Stimulated activated CD8-positive, alpha-beta memory T cell treated with anti-CD3 and anti-CD28 coated beads, Interleukin-15, amount 100 ng/mL, for 48 hours (primary cell): ENCODE measurements around the gene ADPRH.
A peak's percentile ranks its signal among the peaks of the same experiment; 100 is the strongest.
"Not testable (repeated sequence)": the region's sequence is repeated elsewhere in the genome, so short reads cannot be mapped to it uniquely, and the experiment has no call there.

Source experiments
- DNase-seq, 2 donors: peaks; one replicate each; pipeline ENCODE4 v3.0.0-alpha.2; 2020; ENCODE audit warnings: low read depth in 2 of 2

The ADPRH gene

DNA sequence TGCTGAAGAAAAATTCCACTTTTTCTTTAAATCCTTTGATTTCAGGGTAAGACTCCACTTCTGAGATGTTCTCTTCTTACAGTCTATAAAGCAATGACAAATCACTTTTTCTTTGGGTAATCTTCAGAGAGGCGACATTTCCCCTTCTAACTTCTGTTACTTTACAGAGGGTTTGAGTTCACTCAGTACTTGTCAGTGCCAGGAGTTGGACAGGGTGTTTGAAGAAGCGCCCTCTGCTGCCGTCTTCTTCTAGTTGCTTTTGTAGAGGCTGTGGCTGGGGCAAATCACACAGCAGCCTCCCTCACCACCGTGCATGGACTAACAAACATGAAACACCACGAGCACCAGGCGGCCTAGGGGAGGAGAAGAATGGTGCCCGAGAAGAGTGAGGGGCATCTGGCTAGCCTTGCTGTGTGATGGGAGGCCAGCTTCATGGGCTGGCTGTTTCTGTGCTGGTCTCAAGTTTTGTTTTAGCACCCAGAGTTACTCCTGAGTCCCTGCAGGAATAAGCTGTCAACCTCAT lies 19.8 kb upstream of the ADPRH start, which contains the start of gene CD80:
Gene CD80 (minus strand): TSS at position 174 of the 523 bp plus-strand sequence. CDS start 1,886 bp downstream, outside the sequence.
- peak; percentile 55 to 56 for DNase-seq

DNA sequence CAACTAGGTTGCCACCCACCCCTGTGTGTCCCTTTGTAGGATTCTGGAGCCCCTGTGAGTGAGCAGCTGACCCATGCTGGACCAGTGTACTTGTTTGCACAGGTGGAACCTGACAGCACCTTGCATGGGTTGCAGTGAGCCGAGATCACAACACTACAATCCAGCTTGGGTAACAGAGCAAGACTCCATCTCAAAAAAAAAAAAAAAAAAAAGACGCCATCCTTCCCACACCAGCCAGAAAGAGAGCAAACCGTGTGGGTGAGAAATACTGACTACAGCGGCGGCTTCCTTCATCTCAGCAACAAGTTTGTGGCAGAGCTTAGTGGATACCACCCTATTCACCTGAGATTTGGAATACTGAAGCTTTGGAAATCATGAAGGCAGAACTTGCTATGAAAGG lies 19.1 kb upstream of the ADPRH start:
- no peak for DNase-seq

DNA sequence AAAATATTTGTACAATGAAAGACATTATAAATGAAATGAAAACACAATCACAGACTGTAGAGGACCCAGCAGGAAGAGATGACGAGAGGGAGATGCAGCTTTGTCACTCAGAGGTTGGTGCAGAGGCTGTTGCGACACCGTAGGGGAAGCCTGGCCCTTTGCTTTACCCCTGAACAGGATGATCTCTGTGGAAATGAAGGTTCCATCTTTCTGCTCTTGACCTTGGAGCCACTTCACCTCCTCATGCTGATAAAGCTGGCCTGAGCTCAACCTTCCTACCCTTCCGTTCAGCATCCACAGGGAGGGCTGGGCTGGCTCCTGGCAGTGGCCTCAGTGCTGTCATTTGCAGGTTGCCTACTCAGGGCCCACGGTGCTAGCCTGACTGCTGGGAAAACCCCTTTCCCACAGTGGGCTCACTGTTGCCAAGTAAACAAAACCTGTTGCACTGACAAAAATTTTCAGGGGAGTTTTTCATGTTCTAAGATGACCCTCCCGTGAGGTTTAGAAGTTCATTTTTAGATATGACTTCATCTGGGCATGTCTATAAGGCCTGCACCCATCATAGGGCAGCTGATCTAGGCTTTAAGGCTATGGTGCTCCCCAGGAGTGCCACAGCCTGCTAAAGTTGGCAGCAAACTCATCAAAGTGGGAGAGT lies 16.9 kb upstream of the ADPRH start:
- peak; percentile 50 to 64 for DNase-seq

DNA sequence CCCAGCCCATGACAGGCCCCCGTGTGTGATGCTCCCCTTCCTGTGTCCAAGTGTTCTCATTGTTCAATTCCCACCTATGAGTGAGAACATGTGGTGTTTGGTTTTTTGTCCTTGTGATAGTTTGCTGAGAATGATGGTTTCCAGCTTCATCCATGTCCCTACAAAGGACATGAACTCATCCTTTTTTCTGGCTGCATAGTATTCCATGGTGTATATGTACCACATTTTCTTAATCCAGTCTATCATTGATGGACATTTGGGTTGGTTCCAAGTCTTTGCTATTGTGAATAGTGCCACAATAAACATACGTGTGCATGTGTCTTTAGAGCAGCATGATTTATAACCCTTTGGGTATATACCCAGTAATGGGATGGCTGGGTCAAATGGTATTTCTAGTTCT lies 16.0 kb upstream of the ADPRH start:
- DNase-seq = not testable (repeated sequence)

DNA sequence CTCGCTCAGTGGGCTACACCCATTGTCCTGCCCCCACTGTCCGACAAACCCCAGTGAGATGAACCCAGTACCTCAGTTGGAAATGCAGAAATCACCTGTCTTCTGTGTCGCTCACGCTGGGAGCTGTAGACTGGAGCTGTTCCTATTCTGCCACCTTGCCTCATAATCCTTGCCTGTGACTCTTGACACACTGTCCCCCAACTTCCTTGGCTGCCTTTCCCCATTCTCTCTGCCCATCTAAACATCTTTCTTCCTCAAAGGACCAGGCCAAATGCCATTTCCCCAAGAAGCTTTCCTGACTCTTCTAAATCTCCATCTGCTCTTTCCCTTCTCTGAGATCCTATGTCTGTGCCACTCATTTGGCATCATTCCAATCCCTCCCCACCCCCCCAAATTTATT lies 10.1 kb upstream of the ADPRH start:
- no peak for DNase-seq

DNA sequence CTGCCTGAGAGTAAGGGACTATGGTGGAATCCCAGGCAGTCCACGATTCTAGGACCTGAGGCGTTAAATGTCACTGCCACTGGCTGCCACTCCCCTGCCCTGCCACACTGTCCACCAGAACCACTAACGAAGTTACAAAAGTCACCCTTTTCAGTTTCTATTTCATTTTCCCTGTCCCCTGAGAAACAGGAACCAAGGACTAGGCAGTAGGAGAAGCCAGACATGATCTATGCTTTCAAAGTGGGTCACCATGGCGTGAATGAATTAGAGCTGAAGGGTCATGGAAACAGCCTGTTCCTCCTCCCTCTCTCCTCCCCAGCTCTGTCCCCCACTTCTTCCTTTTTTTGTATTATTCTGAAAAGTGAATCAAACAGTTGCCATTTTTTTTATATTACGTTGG lies 9.1 kb upstream of the ADPRH start:
- no peak for DNase-seq

DNA sequence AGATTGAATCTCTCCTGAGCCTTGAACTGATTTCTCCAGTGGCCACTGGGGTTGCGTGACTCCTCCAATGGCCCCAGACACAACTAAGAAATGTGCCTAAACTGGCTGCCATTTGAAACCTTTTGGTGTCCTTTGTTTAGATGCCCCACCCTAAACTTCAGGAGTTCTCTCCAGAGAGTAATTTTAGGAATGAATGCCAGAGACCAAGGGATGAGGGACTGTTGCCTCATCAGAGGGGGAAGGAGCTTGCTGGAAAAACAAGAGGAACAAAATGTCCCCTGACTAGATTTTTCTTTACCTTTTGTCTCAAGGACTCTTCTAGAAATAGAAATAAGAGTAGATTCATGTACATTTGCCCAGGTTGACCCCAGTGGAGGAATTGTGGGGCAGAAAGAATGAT lies 8.1 kb upstream of the ADPRH start:
- no peak for DNase-seq

DNA sequence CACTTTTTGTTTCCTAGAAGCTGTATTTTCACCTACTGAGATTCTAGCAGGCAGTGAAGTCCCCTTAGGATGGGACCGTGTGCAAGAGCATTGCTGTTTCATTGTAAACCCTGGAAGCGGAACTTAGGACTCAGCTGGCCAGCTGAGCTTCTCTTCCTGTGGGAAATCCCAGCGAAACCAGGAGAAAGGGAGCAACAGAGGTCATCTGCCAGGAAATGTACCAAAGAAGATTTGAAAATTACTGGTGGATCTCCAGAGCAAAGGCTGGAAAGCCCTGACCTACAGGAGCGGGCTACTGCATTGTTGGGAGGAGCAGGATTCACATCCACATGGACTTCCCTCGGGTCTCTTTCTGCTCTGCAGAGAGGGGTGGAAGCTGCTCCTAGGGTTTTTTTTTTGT lies 7.6 kb upstream of the ADPRH start:
- no peak for DNase-seq

DNA sequence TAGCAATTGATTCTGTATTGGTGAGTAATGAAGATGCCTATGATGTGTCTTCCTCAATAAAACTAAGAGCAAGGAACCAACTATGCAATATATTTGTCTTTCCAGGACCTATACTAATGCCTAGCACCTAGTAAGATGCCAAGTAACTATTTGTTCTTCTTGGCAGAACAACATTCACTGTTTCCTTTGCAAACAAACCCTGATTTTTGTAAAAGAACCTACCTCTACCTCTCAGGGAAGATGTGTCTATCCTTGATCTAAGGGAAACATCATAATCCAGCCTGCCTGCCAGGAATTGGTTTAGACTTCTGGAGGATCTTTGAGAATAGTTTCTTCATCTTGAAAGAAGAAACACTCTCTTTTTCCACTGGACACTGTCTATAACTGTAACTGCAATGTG lies 3.8 kb upstream of the ADPRH start:
- DNase-seq = no peak

DNA sequence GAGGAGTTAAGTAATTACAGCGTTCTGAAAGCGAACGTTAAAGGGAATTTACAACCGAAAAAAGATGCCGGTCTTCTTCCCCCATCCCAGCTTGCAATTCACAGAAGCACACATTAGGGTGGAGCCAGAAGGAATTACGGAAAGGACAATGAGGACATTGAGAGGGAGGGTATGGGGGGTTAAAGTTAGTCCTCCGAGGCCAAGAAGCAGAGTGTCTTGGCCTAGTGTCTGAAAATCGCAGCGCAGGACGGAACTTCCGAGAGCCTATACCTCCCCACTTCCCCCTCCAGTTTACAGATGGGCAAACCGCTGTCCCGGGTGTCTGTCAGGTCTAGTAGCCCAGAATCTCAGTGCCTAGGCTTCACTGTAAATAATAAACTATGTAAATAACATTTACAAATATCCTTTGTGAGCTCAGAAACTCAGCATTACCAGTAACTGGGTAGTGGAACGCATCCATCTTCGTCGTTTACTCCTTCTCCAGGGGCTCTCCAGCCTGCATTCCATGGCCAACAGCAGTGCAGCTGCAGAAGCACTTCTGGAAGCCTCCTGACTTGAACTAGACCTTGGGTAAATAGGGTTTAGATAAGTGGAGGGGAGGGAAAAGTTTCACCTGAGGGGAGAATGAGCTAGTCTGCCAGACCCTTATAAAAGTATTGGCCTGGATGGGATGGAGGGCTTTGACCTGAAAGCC lies 922 bp downstream of the ADPRH start:
- DNase-seq = no peak

DNA sequence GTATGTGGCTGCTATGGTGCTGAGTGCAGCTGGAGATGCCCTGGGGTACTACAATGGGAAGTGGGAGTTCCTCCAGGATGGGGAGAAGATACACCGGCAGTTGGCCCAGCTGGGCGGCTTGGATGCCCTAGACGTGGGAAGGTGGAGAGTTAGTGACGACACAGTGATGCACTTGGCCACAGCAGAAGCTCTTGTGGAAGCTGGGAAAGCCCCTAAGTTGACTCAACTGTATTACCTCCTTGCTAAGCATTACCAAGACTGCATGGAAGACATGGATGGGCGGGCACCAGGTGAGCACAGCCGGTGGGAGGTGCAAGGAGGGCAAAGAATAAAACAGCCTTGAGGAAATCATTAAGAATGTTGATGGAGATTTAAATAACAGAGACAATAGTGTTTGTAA lies 2.9 kb downstream of the ADPRH start:
- peak in 1 of 2 donors; percentile 26 for DNase-seq

DNA sequence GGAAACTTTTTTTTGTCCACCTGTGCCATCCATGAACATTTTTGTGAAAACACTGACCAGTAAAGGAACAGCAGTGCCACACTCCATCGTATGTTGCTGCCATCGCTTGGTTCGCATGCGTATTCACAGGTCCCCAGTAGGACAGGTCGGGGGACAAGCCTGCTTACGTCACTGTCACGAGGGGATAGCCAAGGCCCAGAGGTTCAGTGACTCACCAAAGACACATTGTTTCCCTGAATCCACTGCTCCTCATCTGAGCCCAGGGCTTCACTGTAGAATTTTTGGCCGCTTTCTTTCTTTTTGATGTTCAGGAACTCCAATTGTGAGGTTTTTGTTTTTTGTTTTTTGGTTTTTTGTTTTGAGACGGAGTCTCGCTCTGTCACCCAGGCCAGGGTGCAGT lies 5.9 kb downstream of the ADPRH start:
- DNase-seq = no peak

DNA sequence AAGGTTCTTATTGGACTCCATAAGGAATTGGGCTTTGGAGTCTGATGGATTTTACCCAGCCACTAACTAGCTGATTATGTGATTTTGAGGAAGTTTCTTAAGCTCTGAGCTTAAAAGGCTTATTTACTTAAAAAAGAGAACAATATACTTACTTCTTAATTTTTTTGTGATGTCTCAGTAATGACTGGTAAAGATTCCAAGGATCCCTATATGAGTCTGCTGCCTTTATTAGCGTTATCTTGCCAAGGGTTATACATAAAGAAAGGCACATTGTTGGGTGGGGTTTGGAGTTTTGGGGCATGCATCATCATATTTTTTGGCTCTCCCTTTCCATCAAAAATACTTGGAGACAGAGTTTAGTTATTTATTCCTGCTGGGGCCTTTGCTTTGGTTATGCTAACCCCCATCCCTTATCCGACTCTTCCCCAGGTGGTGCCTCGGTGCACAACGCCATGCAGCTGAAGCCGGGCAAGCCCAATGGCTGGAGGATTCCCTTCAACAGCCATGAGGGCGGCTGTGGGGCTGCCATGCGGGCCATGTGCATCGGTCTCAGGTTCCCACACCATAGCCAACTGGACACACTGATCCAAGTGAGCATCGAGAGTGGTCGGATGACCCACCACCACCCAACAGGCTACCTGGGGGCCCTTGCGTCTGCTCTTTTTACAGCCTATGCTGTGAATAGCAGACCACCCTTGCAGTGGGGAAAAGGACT lies 6.7 kb downstream of the ADPRH start:
- DNase-seq = no peak

DNA sequence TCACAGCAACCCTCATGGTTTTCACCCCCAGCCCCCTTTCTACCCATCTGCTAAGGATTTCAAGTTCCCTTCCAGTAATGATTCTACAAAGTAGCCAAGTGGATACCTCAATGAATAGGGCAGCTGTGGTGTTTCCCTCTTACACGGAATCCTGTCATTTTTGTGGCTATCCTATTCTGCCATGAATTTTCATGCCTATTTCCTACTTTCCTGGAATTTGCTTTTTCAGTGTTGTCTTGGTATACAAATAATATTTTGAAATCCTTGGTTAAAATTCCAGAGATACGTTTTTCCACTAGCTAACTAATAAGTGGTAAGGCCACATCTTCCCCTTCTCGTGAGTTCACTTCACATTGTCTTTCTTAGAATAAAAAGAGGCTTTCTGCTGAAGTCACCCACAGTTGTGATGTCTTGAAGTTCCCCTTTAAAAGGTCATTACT lies 7.5 kb downstream of the ADPRH start:
- DNase-seq = no peak

DNA sequence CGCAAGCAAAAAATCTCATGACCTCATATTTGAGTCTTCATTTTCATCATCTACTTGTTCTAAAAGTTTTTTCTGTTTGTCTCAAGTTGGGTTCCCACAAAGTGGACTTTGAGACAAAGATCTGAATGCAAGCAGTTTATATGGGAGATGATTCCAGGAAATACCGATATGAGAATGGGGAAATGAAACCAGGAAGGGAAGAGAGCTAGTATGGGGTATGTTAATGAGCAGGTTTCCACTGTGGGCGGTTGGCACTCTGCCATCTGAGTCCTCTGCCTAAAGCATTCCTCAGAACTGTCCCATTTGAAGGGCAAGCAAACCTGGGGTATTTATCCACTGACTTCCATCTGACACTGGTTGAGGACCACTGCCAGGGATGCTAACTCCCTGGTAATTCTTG lies 8.8 kb downstream of the ADPRH start:
- no peak for DNase-seq

DNA sequence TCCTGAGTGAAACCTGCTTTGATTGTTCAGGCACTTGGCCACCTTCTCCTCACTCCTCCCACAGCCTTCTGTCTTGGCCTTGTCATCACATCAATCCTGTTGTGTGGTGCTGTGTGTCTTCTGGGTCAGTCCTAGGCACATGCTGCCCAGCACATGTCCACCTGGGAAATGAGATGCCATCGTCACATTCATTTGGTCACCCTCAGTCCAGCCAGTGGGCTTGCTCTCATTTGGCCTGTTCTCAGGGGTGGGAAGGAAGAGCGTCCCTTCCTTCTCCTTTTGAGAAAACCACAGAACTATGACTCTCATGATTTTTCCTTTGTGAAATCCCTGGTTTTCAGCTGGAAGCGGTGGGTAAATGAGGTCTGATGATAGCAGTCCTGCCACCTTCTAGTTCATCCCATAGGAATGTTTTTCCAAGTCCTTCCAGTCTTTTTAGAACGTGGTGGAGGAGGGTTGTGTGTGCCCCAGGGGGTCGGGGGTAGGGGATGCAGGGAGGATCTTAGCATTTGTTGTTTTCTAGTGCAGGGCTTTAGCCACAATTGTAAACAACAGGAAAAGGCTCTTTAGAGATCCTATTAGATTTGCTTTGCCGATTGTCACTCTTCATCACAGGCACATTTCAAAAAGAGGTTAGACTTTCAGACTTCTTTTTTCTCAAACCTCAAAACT lies 9.9 kb downstream of the ADPRH start:
- DNase-seq = no peak

DNA sequence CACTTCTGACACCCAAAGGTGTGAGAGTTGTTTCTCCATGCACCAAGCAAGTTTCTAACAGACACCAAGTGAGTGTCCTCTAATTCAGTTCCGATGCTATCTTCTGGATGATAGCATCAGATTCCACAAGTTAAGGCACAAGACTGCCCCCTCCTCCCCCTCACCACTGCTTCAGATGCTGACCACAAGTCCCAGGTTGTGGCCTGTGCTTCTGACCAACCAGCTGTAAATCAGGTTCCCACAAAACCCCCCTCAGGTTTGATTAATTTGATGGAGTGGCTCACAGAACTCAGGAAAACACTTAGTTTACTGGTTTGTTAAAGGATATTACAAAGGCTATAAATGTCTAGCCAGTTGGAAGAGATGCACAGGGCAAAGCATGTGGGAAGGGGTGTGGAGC lies 11.4 kb downstream of the ADPRH start:
- DNase-seq = no peak

DNA sequence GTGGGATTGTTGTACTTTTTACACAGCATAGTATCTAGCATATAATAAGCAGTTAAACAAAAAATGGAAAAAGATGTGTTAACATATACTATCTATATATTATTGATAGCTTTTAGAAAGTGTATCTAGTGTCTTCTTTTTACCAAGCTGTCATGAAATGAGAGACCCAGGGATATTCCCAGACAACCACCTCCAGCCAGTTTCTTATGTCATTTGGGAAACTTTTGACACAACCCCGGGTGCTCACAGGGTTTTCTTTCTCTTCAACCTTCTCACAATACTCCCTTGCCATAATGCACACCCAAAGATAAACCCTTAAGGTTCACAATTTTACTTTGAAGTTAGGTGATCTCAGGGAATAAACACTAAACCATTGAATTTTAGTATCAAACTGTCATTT lies 13.6 kb downstream of the ADPRH start:
- no peak for DNase-seq

DNA sequence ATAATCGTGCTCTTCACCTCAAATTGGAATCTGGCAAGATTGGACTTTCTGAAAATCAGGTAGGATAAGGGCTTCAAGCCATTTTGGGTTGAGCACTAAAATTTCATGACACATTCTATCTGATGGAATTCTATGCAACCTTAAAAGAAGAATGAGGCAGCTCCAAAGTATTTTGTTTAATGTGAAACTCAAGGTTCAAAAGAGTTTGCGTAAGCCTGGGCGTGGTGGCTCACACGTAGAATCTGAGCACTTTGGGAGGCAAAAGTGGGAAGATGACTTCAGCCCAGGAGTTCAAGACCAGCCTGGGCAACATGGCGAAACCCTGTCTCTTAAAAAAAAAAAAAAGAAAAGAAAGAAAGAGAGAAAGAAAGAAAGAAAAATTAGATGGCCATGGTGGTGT lies 14.8 kb downstream of the ADPRH start:
- no peak for DNase-seq

DNA sequence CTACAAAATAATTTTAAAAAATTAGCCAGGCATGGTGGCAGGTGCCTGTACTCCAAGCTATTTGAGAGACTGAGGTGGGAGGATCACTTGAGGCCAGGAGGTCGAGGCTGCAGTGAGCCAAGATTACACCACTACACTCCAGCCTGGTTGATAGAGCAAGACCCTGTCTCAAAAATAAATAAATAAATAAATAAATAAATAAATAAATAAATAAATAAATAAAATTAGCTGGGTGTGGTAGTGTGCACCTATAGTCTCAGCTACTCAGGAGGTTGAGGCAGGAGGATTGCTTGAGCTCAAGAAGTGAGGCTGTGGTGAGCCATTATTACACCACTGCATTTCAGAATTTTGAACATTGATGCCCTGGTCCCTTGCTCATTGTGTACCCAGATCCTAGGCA lies 15.6 kb downstream of the ADPRH start:
- DNase-seq = not testable (repeated sequence)

DNA sequence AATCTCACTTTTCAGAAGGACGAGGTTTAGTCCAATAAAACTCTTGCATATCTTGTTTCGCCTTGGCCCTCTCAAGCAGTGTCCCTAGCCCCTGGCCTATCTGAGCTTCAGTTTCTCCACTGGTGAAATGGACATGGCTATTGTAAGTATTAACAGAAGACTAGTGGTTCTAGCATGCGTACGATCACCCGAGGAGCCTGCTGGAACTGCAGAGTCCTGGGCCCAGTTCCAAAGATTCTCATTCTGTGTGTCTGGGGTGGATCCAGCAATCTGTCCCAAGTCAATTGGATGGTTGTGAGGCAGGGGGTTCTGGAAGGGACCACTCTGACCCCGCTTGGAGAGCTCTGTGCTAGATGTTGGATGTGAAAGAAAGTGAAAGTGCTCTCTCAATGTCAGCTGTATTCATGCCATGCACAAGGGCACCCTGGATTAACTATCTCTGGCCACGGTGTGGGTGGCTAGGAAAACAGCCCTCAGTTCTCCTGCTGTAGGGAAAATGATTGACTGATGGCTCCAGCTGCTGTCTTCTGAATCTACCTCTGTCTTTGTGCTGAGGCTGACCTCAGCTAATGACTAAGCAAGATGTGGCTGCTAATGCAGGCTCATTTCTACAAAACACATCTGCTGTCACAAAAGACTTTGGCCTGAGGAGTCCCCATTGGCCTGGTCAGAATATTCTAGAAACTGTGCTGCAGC lies 16.5 kb downstream of the ADPRH start:
- DNase-seq = no peak

DNA sequence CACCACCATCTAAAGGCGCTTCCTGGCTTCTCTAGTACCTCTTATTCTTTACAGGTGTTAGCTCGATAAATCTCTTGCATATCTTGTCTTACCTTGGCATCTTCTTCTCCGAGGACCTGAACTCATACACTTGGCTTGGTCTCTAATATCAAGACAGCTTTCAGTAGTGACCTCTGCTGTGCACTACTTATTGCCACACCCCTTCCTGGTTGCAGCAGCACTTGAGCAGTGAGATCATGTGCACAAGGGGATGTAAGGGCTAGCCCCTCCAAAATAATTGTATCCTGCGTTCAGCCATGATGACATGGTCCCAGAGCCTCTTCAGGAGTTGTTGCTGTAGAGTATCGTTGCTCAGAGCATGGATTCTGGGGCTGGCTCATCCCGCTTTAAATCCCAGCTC lies 17.1 kb downstream of the ADPRH start:
- no peak for DNase-seq
